ENCODE results near the gene SCAP. TPM values are rescaled to one million over a fixed set of nuclear protein-coding genes. Genes with fewer than 3 reads are reported as not detected.

The SCAP gene
- total RNA-seq, 1 experiment from 2014 or later: 115 TPM

GRCh38 chr3:47515100-47515499 is 39.4 kb upstream of the SCAP start:
- ChIA-PET CTCF (interaction anchor here (2.4 kb wide), 1 partner anchor 94 kb away, joined by 7 read pairs; no protein-coding TSS in a partner anchor), POLR2A (no interaction called here)
- Mint-ChIP-seq H3K4me1 (peaks cover 13% of the 10 kb centered on the region; the same call in 1 of the 2 replicates), H3K27me3 (ENCODE audit: low read depth) (no peaks in the 10 kb centered on the region; the same call in 1 of the 2 replicates), H3K36me3 (peaks cover 17% of the 10 kb centered on the region), H3K9me3 (no peaks in the 10 kb centered on the region), H3K4me3 (no peak overlapping the region), H3K27ac (peak overlapping the region; percentile 17; the same call in 1 of the 2 replicates)
- DNase-seq (ENCODE audit: low spot score): no peak
- TF ChIP-seq NR3C1 (CRISPR knock-in tag; conservative IDR thresholded peaks at IDR 0.05; ENCODE audit: low read depth): no peak
- TF ChIP-seq MLX (CRISPR knock-in tag; IDR thresholded peaks at IDR 0.05): no peak
- TF ChIP-seq, protein P1, sequence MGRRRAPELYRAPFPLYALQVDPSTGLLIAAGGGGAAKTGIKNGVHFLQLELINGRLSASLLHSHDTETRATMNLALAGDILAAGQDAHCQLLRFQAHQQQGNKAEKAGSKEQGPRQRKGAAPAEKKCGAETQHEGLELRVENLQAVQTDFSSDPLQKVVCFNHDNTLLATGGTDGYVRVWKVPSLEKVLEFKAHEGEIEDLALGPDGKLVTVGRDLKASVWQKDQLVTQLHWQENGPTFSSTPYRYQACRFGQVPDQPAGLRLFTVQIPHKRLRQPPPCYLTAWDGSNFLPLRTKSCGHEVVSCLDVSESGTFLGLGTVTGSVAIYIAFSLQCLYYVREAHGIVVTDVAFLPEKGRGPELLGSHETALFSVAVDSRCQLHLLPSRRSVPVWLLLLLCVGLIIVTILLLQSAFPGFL (CRISPR knock-in tag; IDR thresholded peaks at IDR 0.05; ENCODE audit: borderline replicate concordance): no peak
- TF ChIP-seq ERG (CRISPR knock-in tag; IDR thresholded peaks at IDR 0.05): no peak
- no peak for TF ChIP-seq GABPB1 (CRISPR knock-in tag; IDR thresholded peaks at IDR 0.05)
- TF ChIP-seq OVOL2 (CRISPR knock-in tag; IDR thresholded peaks at IDR 0.05; ENCODE audit: borderline replicate concordance): no peak
- no peak for TF ChIP-seq ZNF416 (CRISPR knock-in tag; IDR thresholded peaks at IDR 0.05)
- no peak for TF ChIP-seq TEAD4 (CRISPR knock-in tag; IDR thresholded peaks at IDR 0.05)
- no peak for TF ChIP-seq KAT7 (CRISPR knock-in tag; IDR thresholded peaks at IDR 0.05; ENCODE audit: borderline replicate concordance)
- TF ChIP-seq HMGXB4 (CRISPR knock-in tag; IDR thresholded peaks at IDR 0.05): no peak
- no peak for TF ChIP-seq TP53 (CRISPR knock-in tag; IDR thresholded peaks at IDR 0.05)
- TF ChIP-seq CREB1 (CRISPR knock-in tag; IDR thresholded peaks at IDR 0.05): no peak
- TF ChIP-seq ZNF121 (CRISPR knock-in tag; IDR thresholded peaks at IDR 0.05): no peak
- TF ChIP-seq FOXK1 (CRISPR knock-in tag; IDR thresholded peaks at IDR 0.05): no peak
- TF ChIP-seq, protein P2, sequence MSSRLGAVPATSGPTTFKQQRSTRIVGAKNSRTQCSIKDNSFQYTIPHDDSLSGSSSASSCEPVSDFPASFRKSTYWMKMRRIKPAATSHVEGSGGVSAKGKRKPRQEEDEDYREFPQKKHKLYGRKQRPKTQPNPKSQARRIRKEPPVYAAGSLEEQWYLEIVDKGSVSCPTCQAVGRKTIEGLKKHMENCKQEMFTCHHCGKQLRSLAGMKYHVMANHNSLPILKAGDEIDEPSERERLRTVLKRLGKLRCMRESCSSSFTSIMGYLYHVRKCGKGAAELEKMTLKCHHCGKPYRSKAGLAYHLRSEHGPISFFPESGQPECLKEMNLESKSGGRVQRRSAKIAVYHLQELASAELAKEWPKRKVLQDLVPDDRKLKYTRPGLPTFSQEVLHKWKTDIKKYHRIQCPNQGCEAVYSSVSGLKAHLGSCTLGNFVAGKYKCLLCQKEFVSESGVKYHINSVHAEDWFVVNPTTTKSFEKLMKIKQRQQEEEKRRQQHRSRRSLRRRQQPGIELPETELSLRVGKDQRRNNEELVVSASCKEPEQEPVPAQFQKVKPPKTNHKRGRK (CRISPR knock-in tag; IDR thresholded peaks at IDR 0.05; ENCODE audit: borderline replicate concordance): no peak
- no peak for TF ChIP-seq ZBTB43 (CRISPR knock-in tag; IDR thresholded peaks at IDR 0.05)
- TF ChIP-seq NFATC4 (CRISPR knock-in tag; IDR thresholded peaks at IDR 0.05): no peak
- ATAC-seq: no peak
